ENCODE data around the gene VWA7.
"Not testable (repeated sequence)": the region's sequence is repeated elsewhere in the genome, so short reads cannot be mapped to it uniquely, and the experiment has no call there.

VWA7 gene

DNA sequence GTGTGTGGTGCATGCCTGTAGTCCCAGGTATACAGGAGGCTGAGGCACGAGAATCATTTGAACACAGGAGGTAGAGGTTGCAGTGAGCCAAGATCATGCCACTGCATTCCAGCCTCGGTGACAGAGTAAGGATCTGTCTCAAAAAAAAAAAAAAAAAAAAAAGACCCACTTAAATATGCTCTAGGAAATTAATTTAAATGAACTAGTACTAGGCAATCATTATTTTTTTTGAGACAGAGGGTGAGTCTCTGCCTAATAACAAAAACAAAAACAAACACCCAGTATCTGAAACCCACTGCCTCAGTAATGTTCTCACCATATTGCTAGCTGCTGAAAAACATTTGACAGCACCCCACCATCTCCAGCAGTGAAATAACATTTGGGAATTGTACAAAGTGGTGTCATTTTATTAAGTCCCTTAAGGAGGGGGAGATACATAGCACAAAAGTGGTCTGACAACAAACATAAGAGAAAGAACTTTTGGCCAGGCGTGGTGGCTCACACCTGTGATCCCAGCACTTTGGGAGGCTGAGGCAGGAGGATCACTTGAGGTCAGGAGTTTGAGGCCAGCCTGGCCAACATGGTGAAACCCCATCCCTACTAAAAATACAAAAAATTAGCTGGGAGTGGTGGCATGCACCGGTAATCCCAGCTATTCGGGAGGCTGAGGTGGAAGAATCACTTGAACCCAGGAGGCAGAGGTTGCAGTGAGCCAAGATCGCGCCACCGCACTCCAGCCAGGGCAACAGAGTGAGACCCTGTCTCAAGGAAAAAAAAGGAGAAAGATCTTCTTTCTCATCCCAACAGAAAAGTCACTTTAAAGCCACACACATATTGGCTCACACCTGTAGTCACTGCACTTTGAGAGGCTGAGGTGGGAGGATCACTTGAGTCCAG lies 24.2 kb upstream of the VWA7 start:
- DNase-seq (ENCODE audit: low spot score): not testable (repeated sequence)

DNA sequence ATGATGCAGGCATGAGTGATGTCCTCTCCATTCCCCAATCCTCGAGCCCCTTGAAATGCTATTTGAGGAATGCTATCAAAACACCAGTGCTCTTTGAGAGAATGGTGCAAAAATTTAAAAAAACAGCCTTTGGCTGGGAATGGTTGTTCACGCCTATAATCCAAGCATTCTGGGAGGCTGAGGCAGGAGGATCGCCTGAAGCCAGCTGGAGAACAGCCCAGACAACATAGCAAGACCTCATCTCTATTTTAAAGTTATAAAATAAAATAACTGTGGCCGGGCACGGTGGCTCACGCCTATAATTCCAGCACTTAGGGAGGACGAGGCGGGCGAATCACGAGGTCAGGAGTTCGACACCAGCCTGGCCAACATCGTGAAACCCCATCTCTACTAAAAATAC lies 22.7 kb upstream of the VWA7 start:
- no peak for DNase-seq (ENCODE audit: low spot score)

DNA sequence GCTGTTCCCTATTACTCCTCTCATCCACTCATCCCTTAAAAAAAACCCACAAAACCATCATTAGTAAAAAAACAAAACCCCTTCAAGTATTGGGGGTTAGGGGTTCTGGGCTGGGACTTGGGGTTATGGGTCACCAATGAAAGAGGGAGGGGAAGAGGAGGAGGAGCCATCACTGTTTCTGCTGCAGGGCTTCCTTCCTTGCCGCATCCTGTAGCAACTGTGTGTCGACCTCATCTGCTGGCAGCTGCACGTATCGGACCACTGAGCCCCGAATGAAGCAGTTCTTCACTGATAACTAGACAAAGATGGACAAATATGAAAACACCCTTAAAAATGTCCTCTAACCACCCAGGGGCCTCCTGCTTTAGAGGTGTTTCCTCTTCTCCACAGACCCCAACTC lies 20.5 kb upstream of the VWA7 start:
- no peak for DNase-seq (ENCODE audit: low spot score)

DNA sequence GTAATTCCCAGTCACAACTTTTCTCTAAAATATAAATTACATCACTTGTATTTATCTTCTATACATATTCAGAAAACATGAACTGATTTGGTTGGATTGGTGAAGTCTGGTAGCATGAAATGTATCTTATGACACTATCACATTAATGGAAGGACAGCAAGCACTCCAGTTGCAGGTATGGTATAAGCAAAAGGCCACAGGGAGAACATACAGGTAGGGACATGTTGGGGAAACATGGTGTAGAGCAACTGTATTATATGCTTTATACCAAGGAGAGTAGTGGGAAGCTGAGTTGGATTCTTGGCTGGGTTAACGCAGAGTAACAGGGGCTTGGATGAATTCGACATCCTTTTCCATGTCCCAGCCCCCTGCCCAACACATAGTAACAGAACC lies 19.9 kb upstream of the VWA7 start:
- no peak for DNase-seq (ENCODE audit: low spot score)

DNA sequence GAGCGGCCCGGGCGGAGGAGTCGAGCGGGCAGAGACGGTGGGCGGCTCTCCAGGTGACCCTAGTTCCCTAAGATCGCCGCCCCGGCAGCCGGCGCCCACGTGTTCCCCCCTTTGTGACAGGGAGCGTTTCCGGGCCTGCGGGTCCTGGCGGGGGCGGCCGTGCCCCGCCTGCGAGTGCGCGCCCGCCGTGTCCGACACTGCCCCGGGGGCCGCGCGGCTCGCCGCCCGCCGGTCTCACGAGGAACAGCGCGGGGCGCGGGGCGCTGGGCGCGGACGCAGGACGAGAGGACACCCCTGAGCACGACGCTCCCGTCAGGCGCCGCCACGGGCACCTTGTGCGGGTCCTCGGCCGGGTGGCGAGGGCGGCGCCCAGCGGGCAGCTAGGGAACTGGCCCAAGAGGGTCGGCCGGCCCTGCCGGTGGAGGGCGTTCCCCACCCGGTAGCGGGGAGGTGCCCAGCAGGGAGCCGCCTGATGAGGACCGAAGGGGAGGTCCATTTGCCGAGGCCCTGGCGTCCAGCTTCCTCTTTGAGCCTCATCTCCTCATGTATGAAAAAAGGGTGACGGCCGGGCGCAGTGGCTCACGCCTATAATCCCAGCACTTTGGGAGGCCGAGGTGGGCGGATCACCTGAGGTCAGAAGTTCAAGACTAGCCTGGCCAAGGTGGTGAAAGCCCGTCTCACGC lies 18.6 kb upstream of the VWA7 start, which contains the start of gene VARS1:
Gene VARS1 (minus strand): TSS at position 137 of the 683 bp plus-strand sequence. CDS start 535 bp downstream, outside the sequence.
- peak; percentile 97 for DNase-seq (ENCODE audit: low spot score)

DNA sequence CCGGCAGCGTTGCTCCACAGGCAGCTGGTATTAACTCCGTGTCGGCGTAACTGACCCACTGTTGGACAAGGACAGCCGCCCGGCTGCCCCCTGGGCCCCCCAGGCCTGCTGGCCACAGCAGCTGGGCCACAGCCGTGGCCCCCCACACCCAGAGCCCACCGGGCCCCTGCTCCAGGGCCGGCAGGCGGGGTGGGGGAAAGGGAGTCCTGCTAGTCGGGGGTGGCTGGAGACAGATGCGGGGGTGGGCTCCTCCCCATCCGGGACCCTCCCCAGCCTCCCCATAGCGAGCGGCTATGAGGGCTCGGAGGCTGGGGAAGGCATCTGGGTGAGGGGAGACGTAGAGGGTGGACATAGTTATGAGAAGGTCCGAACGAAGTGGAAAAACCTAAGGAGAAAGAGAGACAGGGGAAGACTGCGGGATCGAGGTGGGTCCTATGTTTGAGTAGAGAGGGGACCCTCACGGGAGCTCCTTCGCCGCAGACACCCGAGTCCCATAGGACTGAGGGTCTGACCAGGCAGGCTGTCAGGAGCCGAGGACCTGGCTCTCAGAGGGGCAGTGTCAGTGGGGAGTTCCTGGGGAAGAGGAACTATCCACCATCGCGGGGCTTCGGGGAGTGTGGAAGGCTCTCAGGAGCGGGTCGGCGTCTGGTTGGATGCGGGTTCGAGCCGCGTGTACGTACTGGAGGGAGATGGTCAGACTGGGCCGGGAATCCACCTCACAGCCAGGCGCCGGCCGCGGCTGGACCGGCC lies 17.9 kb upstream of the VWA7 start:
- peak; percentile 52 for DNase-seq (ENCODE audit: low spot score)

DNA sequence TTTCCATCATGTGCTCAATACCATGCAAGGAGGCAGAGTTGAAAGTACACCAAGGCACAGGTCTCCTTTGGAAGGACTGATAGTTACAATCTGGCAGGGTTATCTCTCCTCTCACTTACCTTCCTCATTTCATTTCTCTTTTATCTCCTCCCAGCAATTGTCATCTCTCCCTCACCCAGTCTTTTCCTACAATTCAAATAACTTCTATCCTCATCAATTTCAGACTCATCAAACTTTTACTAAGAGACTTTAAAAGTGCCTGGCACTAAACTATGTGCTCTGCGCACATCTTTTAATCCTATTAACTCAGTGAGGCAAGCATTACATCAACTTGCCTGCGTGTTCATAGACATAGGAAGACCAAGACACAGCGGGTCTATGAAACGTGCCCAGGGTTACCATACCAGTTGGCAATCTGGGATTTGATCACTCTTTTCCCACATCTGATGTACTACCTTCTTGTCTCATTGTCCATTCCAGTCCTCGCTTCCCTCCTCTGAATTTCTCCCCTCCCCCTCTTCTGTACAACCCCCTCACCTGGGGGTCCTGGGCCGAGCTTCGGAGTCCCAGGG lies 17.3 kb upstream of the VWA7 start:
- peak; percentile 61 for DNase-seq (ENCODE audit: low spot score)

DNA sequence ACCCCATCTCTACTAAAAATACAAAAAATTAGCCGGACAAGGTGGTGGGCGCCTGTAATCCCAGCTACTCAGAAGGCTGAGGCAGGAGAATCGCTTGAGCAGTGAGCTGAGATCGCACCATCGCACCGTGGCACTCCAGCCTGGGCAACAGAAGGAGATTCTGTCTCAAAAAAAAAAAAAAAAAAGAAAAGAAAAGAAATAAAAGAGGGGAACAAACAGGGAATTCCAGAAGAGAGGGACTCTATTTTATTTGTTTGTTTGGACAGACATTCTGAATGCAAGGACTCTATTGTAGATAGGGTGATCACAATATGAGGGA lies 16.8 kb upstream of the VWA7 start:
- not testable (repeated sequence) for DNase-seq (ENCODE audit: low spot score)

DNA sequence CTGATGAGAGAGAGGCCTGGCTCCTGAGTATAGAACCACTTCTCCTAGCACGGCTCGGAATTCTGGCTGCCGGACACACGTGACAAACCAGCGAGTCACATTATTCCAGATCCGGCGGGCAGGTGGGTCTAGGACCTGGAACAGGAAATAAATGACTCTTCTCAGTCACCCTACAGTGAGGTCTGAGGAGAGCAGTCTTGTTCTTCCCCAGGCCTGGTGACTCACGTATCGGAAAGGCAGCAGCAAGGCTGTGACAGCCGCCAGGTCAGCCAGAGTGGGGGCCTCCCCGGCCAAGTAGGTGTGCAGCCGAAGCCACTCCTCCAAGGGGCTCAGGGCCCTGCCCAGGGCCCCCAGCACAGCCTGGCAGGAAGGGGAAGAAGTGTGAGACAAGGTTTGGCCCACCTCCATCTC lies 15.6 kb upstream of the VWA7 start:
- DNase-seq (ENCODE audit: low spot score): no peak

DNA sequence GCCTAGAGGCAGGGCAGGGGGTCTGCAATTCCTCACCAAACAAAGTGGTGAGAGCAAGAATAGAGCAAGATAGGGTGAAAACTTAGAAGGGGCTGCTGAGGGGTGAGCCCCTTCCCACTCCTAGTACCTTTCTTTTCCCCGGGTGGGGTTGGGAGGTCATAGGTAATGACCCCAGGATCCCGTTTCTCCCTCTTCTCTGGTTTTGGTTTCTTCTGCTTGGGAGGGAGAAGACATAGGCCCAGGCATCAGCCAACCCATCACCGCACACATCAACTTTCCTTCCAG lies 14.9 kb upstream of the VWA7 start:
- DNase-seq (ENCODE audit: low spot score): no peak

DNA sequence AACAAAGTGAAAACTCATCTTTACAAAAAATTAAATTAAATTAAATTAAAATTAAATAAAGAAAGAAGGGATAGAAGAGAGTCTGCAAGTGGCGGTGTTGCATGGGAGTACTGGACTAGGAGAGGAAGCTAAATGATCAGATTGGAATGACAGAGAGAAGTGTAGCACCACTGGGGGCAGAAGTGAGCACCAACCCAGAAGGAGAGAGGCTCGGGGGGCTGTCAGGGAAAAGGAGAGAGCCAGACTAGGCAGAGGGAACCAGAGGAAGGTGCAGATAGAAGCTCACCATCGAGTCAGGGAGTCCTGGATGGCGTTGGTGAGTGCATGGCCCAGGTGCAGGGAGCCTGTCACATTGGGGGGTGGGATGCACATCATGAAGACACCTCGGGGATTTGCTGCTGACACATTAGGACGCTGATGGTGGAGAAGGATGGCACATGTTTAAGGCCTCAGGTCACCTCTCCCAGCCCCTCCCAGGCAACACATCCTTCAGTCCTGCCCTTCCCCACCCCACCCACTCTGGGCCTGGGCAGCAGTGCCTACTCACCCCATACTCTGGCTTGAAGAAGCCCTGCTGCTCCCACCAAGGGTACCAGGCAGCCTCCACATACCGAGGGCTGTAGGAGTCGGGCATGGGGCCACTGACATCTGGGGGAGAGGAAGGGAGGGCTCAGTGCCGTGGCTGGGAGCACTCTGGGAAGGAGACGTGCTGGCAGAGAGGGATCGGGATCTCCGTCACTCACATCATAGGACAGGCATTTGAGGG lies 14.4 kb upstream of the VWA7 start:
- peak; percentile 81 for DNase-seq (ENCODE audit: low spot score)

DNA sequence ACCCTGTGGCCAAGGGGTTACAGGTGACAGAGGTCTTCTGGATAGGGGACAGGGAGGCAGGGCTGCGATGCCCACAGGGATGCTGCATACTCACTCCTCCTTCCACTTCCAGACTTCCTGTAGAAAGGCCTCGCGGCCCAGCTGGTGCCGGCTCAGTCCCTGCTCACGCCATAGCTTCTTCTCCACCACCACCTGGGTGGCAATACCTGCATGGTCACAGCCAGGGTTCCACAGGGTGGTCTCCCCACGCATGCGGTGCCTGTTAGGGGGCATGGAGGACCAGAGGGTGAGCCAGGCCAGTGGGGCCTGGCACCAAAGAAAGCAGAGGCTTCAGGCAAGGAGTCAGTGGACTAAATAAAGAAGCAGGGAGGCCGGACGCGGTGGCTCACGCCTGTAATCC lies 8.3 kb upstream of the VWA7 start:
- no peak for DNase-seq (ENCODE audit: low spot score)

DNA sequence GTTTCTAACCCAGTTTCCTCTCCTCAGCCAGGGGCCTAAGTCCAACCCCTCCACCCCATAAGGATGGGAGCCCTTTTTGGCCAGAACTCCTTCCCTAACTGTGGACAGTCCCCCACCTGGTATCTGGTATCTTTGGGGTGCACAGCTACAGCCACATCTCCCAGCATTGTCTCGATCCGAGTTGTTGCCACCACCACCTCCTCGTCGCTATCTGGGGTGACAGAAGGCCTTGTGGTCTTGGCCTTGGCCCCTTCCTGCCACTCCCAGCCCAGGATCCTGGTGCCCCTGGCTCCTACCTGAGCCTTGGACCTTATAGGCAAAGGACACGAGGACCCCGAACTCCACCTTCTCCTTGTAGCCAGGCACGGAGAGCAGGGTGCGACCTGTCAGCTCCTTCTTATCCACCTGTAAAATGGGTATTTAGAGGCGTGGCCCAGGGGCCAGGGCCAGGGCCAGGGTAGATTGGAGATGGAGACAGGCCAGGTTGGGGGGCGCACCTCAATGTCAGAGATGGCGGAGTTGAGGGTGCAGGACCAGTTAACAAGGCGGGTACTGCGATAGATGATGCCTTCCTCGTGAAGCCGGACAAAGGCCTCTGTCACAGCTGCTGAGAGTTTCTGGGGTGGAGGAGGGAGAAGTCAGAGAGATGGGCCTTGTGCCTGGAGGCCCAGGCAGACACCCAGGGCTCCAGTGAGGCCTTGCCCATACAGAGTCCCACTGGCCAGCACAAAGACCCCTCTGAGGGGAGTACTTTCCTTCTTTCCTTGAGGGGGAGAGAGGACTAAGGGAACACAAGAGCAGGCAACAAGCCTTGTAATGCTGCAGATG lies 7.2 kb upstream of the VWA7 start:
- DNase-seq (ENCODE audit: low spot score): peak; percentile 8

DNA sequence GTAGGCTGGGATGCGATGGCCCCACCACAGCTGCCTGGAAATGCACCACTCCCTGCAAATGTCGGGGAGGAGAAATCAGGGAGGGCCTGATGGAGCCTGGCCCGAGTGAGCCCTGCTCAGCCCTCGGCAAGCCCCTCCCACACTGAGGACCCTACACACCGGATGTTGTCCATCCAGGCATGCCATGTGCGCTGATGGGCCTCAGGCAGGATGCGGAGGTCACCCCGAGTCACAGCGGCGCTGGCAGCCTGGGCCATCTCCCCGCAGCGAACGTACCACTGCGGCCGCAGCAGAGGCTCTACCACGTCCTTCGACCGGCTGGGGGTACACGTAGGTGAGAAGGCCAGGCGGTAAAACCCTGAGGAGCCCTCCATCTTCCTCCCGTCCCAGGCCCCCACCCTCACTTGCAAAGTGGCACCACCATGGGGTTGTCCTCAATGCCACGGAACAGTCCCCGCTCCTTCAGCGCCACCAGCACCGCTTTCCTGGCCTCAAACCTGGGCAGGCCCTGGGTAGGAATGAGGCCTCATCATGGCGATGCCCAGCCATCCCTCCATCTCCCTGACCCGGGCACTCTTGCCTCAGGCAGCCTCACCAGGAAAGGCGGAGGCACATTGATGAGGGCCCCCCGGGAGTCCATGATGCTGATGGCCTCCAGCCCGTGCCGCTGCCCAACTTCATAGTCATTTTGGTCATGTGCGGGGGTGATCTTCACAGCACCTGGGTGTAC lies 5.2 kb upstream of the VWA7 start:
- no peak for DNase-seq (ENCODE audit: low spot score)

DNA sequence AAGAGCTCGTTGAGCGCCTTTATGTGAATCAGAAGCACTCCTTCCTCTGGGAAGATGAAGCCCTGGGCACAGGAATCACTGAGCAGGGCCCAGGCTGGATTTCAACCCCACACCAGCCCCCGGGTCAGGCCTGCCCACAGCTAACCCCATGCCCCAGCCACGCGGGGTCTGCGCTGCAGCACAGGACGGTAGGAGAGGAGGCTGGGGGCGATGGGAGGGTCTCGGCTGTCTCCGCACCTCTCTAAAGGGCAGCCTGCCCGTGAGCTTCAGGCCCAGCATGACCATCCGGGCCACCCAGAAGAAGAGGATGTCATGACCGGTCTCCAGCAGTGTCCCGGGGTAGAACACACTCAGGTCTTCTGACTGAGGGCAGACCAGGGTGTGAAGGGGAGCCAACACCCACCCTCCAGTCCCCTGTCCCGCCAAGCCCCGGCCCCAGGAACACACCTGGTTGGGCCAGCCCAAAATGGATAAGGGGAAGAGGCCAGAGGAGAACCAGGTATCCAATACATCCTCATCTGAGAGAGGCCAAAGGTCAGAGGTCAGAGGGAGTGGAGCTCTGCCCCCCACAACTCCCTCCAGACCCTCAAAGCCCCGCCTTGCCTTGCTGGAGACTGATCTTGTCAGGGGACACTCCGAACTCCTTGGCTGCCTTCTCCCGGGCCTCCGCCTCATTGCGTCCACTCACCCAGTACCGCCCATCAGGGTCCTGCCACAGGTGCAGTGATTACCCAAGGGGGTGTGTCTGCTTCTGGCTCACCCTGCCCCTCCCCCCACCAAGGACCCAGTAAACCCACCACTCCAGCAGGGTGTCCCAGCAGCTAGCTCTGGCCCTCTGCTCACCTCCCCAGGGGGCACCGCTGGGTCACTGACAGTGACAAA lies 4.4 kb upstream of the VWA7 start:
- DNase-seq (ENCODE audit: low spot score): no peak

DNA sequence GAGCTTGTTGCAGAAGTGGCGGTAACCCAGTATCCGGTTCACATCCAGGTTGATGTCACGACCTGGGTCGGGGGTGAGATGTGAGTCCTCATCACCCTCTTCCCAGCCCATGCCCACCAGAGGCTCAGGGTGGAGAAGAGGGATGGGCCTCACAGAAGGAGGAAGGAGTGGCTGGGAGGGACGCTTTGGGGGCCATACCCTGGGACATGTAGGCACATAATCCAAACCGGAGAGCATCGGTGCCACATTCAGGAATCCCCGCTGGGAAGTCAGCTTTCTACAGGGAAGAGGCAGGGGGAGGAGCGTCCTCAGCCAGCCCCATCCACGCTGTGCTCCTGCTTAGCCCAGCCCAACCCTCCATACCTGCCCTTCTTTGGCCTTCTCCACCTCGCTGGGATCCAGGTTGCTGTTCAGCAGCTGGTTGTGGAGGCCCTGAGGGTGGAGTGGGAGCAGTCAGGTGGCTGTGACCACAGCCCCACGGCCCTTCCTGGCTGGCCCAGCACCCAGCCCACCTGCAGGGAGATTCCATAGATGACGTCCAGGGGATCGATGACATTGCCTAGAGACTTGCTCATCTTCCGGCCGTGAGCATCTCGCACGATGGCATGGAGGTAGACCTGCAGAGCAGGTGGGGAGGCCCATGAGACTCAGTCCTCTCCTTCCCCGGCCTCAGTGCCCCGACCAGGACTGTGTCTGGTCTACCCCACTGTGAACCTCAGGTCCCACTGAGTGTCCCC lies 3.5 kb upstream of the VWA7 start:
- DNase-seq (ENCODE audit: low spot score): peak; percentile 12

DNA sequence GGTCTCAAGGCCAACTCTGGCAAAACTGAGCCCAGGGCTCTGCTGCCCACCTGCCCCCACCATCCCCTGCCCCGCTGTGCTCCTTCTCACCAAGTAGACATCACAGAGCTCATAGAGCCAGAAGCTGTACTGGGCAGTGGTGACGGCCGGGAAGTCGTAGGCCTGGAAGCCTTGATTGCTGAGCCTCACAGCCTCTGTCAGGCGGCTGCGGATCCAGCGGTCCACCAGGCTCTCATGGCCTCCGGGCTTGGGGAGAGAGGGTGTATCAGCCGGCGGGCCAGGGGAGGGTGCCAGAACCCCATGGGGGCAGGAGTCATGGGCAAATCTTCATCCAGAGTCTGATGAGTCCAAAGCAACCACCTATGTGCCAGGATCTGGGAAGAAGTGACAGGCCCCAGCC lies 2.8 kb upstream of the VWA7 start:
- DNase-seq (ENCODE audit: low spot score): peak; percentile 24

Measured in D341Med (cell line).